Fibroblast of gingiva (primary cell): ENCODE data around the gene MRPS11.
A peak's percentile ranks its signal among the peaks of the same experiment; 100 is the strongest.
"Not testable (repeated sequence)": the region's sequence is repeated elsewhere in the genome, so short reads cannot be mapped to it uniquely, and the experiment has no call there.

Source experiments
- DNase-seq: peaks from one replicate; pipeline ENCODE4 v3.0.0-alpha.2; 2011; ENCODE audit warnings: low read depth

The MRPS11 gene

DNA sequence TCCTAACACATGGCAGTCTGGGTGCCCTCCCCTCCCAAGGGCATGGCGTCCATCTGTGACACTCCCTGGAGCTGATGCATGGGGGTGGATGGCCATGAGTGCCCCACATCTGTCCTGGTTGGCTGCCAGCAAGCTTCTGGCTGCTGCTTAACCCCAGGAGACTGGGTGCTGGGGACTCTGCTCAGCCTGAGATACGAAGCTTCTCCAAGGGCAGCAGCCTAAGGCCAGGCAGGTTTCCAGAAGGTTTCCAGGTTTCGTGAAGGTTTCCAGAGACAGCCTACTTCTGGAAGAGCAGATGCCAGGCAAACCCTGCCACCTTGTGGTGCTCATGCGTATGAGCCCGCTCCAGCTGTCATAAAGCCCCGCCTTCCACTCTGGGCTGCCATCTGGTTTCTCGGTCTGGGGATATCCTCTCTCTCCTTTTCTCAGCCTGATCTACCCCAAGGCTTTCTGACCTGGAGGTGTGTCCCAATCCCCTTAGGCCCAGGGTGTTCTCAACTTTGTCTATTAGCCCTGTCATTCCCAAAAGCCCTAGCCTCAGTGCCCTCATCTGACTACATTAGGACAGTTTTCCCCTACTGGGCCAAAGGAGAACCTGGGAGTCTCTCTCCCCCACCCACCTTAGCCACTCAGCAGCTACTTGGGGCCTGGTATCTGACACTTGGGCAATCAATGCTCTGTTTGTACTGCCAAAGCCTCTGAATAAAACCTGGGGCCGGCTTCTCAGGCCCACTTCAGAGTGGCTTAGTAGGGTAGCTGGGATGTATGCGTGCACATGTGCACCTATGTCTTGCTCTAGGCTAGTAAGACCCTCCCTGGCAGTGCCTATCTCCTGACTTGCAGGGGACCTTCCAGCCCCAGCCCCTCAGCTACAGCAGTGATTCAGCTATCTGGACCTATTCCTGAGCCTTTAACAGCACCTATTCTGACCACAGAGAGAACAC, 12.4 kb upstream of the MRPS11 start:
- peak; percentile 68 for DNase-seq

DNA sequence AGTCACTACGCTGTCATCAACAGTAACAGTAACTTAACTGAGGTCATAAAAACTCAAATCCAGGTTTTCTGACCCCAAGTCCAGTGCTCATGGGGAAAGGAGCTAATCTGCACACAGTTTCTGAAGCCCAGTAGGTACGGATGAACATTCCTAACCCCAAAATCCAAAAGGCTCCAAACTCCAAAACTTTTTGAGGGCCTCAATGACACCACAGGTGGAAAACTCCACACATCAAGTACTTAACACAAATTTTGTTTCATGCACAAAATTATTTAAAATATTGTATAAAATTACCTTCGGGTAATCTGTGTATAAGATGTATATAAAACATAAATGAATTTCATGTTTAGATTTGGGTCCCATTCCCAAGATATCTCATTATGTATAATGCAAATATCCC, 10.8 kb upstream of the MRPS11 start:
- DNase-seq: no peak

DNA sequence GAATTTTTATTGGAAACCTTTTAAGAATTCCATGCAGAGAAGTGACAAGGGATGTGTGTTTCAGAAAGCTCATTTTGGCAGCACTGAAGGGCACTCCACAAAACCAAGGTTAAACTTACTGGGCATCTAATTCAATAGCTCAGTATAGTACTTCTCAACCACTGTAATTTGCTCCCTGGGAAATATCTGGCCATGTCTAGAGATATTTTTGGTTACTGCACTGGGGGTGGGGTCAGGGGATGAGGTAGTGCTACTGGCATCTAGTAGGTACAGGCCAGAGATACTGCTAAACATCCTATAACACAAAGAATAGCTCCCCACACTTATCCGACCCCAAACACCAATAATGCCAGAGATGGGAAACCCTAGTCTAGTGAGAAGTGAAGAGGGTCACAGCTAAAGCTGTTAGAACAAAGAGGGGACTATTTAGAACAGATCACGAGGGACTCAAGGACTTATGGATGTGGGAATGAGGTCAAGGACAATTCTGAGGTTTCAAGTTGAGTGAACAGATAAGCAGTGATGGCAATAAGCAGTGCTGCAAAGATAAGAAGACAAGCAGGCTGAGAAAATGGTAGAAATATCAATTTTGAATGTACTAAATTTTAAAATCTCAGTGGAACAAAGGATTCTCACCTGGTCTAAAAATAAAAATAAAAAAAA, 3.5 kb upstream of the MRPS11 start:
- DNase-seq: no peak

- DNase-seq: peak; percentile 53
These were observed 1.8 kb upstream of the MRPS11 start for GRCh38 chr15:88465633-88466224.

DNA sequence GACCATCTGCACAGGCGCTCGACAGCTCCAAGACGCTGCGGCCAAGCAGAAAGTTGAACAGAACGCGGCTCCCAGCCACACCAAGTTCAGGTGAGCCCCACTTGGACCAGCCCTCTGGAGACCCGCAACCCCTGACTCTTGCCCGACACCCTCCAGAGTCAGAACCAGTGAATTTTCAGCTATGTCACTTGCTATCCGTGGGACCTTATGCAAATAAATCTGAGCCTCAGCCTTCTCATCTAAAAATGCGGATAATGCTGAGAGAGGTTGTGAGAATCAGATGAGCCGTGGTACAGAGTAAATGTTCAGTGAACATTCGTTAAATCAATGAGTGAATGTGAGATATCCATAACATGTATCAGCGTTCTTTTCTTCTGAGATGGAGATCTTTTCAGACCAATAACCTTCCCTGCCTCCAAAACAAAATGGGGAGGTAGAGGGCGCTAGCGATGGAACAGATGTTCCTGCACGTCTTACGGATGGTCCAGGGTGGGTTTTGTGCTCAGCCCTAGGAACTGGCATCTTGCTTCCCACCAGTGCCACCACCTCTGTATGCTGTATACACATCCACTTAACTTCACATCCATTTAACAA, 524 bp downstream of the MRPS11 start:
- DNase-seq: no peak

DNA sequence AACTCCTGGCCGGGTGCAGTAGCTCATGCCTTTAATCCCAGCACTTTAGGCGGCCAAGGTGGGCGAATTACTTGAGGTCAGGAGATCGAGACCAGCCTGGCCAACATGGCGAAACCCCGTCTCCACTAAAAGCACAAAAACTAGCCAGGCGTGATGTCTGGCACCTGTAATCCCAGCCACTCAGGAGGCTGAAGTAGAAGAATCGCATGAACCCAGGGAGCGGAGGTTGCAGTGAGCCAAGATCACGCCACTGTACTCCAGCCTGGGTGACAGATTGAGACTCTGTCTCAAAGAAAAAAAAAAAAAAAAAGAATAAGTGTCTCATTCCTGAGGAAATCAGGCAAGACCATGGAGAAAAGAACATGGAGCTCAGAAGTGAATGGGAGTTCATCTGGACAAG, 1.2 kb downstream of the MRPS11 start:
- not testable (repeated sequence) for DNase-seq

DNA sequence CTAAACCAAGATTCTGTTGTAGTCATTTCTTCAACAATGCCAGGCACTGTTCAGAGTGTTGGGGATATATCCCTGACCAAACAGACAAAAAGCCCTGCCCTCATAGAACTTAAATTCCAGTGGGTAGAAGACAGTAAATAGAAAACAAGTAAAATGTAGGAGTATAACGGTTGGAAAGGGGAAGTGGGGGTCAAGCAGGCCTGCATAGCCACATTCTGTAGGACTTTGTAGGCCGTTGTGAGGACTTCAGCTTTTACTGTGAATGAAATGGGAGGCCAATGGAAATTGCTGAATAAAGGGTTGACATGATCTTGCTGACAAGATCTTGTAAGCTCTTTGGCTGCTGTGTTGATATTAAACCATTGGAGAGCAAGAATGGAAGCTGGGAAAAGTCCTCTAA, 1.8 kb downstream of the MRPS11 start:
- DNase-seq: no peak

DNA sequence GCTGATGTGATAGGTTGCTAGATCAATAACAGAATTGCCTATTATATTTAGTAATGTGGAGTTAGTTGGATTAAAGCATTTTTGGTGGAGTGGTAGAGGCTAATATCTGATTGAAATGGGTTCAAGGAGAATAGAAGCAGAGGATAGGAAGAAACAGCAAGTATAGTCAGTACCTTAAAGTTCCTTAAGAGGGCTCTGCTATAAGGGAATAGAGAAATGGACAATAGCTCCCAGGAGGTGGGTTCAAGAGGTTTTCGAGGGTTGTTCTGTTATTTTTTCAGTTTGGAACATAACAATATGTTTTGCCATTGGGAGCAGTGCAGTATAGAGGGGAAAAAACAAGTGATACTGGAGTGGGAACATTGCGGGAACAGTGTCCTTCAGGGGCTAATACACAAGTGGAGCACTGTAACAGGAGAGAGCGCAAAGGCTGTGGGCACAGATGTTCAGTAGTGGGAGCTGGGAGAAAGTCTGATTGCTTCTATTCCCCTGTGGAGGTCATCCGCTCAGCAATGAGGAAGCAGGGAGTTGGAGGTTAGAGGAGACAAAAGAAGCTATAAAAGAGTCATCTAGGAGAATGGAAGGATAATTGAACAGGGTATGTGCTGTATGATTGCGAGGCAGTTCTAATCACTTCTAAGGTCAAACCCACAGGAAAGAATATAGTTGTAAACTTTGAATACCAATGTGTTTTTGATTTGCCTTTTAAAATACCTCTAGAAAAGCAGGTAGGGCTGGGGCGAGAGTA, 3.3 kb downstream of the MRPS11 start:
- DNase-seq: no peak

DNA sequence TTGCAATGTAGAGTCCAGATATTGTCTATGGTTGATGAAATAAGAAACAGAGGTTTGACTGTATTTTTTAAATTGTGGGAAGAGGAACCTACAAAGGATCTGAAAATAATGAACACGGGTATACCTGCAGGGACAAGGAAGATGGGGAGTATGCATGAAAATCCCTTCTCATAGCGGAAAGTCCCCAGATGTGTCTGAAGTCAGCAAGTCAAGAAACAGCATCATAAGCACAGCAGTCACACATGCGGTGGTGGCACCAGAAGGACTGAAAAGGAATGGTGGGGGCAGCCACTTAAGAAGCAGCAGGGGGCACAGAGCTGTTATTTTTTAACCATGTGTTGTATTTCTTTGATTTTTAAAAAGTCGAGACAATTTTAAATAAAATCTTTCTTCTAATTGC, 4.7 kb downstream of the MRPS11 start:
- DNase-seq: no peak

DNA sequence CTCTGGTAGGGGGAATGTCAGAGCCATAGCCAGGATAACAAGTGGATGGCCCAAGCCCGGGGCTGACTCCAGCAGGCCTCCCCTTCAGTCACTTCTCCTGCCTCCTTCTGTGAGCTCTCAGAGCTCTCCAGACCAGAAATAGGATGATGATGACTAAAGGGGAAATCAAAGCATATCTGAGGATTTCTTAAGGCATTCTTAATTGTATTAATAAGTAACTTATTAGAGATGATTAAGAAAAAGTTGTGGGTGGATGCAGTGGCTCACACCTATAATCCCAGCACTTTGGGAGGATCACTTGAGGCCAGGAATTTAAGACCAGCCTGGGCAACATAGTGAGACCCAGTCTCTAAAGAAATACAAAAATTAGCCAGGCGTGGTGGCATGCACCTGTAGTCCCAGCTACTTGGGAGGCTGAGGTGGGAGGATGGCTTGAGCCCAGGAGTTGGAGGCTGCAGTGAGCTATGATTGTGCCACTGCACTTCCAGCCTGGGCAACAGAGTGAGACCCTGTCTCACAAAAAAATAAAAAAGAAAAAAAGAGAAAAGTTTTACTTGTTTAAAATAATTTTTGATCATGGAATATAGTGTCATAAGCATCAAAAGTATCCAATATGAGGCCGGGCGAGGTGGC, 6.3 kb downstream of the MRPS11 start:
- DNase-seq: not testable (repeated sequence)

GRCh38 chr15:88476635-88477060, 9.1 kb downstream of the MRPS11 start:
- DNase-seq: peak; percentile 41

- DNase-seq: no peak
These were observed 9.6 kb downstream of the MRPS11 start for GRCh38 chr15:88477126-88477525.

DNA sequence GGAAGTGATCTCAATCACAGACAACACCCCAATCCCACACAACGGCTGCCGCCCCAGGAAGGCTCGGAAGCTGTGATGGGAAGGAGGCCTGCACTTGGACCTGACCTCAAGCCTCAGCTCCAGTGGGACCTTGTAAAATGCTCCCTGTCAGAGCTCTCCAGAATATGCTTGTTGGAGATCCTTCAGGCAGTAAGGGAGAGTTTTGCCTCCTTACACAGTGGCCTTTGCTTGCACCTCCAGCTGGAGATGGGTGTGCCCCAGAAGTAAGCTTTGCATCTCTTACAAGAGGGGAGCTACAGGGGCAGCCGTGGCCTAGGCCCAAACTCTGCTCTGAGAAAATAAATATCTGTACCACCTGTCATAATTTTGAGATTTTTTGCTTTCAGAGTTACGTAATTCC, 10.4 kb downstream of the MRPS11 start:
- DNase-seq: no peak

GRCh38 chr15:88479169-88479568, 11.7 kb downstream of the MRPS11 start:
- DNase-seq: no peak

DNA sequence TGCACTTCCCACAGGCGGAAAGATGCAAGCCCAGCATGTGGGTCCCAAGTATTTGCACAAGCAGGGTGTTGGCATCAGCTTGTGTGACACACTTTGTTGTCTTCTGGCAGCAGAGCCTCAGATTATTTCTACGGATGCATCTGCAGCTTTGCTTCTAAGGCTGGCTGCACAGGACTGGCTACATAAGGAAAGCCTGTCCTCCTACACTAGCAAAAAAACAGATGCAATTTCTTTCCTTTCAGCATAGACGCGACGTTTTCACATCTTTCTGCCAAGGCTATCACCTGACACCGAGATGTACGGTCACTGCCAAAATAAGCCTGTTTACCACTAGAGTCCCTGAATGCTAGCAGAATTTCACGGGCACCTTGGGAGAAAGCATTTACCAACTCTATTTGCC, 13.5 kb downstream of the MRPS11 start:
- no peak for DNase-seq

- no peak for DNase-seq
These were observed 14.8 kb downstream of the MRPS11 start for GRCh38 chr15:88482263-88482662.

DNA sequence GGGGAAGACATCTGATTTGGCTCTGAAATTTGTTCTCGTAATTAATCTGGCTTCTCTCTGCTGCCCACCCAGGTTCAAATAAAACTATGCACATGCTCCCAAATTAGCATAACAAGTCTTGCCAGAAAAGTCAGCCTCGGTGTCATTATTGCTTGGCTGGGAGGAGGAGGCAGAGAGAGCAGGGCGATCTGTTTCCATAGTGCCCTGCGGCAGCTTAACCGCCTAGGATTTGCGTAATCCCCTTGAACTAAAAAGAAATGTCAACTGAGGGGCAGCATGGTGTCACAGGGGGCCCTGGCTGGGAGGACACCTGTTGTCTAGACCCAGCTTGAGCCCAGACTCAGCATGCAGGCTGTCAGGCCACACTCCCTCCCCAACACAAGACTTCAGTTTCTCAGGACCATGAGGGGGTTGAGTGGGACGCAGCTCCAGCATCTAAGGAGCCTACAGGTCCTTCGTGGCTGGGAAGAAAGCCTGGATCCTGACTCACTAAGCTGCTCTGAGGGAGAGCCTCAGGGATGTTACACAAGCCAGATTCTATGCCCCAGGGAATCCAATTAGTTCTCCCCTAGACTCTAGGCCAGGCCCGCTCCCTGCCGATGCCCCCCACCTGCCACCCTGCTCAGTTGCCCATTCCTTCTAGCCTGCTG, 17.3 kb downstream of the MRPS11 start:
- peak; percentile 74 for DNase-seq

DNA sequence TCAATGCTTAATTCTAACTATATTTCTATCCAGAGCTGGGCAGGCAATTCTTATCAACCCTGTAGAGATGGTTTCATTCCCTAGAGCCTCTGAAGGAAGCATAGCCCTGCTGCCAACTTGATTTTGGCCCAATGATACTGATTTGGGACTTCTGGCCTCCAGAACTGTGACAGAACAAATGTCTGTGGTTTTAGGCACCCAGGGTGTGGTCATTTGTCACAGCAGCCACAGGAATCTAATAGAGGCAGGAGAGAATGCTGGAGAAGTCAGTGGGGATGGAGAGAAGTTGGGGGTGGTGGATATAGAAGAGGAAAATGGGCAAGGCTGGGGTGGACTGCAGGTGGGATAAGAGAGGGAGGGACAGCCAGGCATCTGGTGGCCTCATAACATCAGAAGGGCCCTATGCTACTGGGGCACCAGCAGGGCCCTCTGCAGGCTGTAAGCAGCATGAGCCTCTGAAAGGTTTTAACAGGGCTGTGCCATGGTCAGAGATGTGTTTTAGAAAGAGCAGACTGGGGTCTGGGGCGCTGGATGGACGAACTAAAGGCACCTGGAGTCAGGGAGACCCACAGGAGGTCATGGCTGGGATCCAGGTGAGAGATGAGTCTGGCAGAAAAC, 19.8 kb downstream of the MRPS11 start:
- DNase-seq: no peak

GRCh38 chr15:88487796-88488523, 20.5 kb downstream of the MRPS11 start:
- no peak for DNase-seq

GRCh38 chr15:88489321-88489720, 21.8 kb downstream of the MRPS11 start:
- DNase-seq: no peak
